Endothelial cell of hepatic sinusoid (primary cell): ENCODE measurements around the gene SYNM.

Experiments used
- in situ Hi-C: cut with HindIII; loops from 2 replicates; pipeline ENCODE4 v1.10.0; 2017; ENCODE audit warnings: low sequenced_read_pairs

SYNM gene

DNA sequence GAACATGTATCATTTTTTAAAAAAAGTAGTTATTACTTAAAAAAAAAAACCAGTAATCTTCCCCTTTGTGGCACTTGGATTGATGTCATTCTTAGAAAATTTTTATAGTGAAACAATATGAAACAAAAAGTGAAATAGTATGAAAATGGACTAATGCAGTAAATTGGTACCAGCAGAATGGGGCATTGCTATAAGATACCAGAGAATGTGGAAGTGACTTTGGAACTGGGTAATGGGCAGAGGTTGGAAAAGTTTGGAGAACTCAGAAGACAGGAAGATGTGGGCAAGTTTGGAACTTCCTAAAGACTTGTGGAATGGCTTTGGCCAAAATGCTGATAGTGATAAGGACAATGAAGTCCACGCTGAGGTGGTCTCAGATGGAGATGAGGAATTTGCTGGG is 77.9 kb downstream of the SYNM start:
- in situ Hi-C loops, result no loop called here
